Fibroblast of skin of right biceps (primary cell): ENCODE results near the gene TCF12.

Experiments
- DNase-seq: peaks from one replicate; pipeline ENCODE4 v3.0.0-alpha.2; 2013

TCF12 gene

DNA sequence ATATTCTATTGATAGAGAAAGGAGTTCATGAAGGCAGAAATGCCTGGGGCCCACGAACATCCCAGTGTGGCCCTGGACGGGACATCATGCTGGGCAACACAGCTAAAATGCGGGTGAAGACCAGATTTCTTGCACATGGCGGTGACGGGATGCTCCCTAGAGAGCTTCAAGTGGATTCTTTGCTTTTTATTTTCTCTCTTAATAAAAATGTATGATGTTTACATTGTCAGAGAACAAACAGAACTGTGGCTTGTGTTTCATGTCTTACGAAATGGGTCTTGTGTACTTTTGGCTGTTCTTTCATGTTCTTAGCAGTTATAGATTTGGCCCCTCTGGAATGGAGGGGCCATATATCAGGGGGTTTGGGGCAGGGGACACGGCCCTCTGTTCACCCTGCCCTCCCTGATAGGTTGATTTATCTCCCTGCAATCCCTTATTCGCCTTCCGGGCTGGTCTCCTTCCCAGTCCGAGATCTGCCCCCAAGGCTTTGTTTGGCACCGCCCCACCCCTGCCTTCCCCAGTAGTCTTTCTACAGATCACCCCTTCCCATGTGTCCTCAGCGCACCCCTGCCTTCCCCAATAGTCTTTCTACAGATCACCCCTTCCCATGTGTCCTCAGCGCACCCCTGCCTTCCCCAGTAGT lies 389.2 kb downstream of the TCF12 start:
- DNase-seq: no peak

DNA sequence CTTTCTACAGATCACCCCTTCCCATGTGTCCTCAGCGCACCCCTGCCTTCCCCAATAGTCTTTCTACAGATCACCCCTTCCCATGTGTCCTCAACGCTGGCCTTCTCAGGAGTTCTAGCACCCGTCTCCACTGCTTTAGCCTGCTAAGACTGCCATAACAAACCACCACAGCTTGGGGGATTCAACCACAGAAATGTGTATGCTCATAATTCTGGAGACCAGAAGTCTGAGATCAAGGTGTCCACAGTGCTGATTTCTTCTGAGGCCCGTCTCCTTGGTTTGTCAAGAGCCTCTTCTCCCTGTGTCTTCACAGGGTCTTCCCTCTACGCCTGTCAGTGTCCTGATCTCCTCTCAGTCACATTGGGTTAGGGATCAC lies 389.7 kb downstream of the TCF12 start:
- no peak for DNase-seq

DNA sequence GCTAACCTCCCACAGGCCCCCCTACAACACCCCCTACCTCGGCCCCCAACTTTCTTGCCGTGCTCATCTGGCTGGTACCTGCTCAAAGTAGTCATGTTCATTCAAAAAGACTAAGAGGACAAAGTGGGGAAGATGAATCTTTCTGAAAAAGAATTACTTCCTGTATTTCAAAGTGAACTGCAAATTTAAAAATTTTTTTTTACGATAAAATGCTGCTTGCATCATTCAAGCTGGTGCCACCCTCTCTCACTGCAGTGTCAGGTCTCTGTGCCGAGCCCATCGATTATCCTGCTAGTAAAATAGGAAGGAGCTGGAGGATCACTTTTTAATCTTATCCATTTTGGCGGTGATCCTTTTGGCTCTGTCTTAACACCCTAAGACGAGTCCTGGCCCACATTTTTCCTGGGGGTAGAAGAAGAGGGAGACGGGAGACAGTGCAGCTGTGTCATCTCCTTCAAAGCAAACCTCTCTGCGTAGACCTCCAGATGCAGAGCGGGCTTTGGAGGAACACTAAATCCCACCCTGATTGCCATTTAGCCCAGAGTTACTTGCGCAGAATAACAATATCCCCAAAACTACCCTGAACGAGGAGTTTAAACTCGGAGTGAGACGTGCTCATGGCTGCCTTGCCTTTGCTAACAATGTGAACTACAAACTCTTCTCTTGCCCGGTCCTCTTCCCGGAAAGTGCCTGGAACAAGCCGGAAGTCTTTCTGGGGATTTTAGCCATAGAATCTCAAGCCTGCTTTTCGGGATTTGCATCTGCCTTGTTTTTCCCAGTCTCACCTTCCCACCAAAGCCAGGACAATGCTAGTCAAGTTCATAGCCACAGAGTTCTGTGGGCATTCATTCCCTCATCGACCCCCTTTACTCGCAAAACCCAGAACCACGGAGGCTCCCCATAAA lies 391.7 kb downstream of the TCF12 start:
- no peak for DNase-seq

DNA sequence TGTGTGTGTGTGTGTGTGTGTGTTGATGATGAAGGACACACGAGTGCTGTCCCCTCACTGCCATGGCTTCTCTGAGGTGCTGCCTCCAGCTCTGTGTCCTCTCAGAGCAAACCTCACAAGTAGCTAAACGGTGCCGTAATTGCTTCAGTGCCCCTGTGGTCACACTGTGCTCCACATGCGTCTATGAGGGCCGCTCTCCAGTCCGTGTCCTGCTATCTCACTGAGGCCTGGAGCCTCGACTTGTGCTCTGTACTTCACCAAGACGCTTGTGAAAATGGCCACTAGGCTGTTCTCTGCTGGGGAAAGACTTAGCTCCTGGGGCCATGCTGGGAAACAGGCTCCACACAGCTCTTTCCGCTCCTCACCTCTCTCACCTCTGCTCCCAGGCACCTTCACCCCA lies 392.4 kb downstream of the TCF12 start:
- no peak for DNase-seq

DNA sequence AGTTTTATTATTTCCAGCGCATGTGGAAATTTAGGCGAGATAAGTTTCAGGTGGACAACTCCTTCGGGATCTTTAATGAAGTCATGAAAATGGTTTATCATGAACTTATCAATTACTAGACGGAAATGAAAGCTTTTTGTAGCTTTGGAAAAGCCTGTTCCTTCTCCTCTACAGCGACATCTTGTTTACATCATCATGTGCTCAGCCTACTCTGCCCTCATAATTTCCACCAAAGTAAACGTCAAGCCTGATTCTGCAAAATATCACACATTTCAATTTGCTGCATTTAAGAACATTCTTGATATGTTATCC lies 393.5 kb downstream of the TCF12 start:
- no peak for DNase-seq

DNA sequence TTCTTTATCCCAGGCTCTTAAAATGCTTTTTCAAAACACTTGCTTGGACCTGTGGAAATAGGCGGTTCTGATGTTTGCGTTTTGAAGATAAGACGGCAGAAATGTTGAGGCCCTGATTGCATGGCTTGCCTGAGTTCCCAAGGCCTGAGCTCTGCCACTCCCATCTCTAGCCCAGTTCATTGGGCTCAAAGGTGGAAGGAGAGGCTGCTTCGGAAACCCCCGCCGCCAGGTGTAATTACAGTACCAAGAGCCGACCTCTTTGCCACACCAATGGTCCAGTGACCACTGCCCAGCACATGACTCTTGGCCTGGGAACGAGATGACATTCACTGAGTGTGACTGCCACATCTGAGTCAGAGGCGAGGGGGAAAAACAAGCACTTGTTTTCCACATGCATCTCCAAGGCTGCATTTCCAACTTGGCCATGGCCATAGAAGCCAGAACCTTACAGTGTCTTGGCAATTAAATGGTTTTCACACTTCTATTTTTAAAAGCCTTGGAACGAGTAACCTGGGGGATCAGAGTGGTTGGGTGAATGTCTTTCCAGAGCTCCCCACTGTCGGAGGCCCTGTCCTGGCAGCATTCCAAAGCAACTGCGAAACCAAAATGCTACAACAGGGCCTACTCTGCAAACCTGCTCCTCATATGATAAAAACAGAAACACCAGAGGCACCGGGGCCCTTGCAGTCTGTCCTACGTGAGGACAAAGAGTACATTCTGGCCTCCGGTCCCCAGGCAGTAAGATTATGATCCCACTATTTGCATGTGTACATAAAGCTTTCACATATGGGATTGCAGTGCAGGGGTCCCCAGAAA lies 394.1 kb downstream of the TCF12 start:
- no peak for DNase-seq

DNA sequence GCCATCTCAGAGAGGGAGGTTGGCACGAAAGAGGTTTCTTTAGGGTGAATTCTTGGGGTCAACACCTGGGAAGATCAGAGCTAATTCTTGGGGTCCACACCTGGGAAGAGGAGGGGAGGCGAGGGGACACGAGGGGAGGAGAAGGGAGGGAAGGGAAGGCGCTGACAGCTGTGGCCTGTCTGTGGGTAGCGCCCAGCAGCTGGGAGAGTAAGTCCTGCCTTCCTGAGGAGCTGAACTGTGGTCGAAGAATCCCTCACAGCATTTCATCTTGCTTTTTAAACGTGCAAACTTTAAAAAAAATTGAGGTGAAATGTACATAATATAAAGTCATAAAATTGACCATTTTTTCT lies 394.7 kb downstream of the TCF12 start:
- DNase-seq: no peak

DNA sequence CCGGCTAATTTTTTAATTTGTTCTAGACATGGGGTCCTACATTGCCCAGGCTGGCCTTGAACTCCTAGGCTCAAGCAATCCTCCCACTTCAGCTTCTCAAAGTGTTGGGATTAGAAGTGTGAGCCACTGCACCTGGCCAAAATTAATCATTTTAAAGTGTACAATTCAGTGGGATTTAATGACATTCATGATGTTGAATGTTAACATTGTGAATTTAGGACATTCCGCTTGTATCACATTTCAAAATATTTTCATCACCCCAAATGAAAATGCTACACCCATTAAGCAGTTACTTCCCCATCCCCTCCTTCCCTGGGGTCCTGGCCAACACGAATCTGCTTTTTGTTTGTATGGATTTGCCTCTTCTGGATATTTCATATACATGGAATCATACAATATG lies 395.8 kb downstream of the TCF12 start:
- no peak for DNase-seq

DNA sequence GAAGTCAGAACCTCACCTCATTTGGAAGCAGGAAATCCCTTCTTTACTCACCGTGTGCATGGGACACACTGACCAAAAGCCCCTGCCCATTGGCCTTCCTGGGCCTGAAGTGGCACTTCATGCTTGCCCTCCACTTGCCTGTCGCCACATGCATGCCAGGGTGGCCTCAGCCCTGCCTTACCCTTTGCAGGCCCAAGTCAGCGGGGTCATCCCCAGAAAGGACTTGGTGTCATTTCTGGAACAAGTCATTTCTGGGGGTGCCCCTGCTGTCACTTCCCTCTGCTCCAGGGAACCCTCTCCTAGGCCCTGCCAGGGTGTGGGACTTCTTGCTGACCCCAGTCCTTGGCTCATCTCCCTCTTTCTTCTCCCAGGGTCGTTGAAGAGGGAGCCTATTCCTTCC lies 398.0 kb downstream of the TCF12 start:
- no peak for DNase-seq

DNA sequence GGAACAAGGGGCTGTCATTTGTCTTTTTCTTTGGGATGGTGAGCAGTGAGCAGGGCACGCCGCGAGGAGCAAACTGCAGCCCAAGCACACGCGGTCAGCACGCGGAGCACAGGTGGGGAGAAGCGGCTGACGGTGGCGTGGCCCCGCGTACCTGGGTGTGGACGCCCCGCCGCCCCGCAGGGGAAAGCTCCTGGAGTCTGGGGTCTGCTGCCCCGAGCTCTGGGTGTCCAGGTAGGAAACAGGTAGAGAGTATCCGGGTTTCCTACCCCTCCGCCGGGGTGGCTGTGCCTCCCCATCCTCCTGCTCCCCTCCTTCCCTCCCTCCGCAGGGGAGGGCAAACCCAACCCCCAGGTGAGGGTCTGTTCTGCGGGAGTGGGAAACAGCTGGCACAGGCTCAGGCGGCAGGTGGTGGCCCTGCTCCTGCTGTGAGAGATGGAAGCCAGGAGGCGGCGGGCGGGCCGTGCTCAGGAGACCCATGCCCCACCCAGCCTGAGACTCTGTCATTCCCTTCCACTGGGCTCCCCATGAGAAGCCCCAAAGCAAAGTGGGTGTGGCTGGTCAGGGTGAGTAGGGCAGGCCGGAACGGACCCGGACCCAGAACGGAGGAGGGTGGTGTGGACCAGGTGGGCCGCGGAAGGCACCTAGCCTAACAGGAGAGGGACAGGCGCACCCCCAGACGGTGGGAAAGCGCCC lies 400.9 kb downstream of the TCF12 start:
- no peak for DNase-seq

DNA sequence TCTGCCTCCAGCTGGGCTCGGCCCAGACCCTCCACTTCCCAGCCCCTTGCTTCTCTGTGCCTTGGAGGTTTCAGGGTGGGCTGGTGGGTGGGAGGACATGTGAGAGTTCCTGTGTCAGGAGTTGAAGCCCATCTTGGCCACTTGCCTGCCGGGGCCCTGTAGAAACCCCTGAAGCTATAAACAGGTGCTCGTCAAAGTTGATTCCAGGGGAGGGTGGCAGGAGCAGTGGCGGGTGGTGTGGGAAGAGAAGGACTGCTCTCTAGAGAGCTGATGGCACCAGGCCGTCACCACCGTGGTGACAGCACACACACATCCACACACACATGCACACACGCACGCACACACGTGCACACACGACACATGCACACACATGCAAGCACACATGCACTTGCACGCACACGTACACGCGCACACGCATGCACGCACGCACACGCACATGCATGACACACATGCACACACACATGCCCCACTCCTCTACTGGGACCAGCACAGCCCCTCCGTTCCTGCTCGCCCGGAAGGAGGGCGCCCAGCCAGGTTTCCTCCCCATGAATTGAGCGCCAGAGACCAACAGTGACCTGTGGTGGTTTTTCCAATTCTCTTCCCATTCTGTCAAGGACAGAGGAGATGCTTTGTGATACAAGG lies 401.6 kb downstream of the TCF12 start:
- no peak for DNase-seq

DNA sequence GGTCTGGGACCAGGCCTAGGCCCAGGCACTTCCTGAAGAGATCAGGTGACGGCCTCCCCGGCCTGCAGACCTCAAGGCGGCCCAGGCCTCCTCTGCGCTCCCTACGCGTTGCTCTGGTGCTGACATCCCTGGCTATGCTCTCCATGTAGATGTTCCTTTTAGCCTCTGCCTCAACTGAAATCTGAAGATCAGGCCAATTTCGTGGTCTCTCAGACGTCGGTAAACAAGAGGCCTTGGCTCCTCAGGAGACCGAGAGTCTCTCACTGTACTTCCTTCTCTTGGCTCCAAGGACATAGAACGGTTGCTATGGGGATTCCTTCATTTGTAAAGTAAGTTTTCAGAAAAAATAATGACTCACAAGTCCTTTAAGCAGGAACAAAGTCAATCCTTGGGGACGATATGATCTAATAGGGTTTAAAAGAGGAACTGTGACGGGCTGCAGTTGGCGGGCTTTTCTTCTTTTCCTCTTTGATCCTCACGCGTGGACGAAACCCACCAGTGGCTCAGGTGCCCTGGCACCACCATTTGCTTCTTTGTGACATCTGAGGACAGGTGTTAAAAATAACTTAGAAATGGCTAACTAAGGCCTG lies 402.3 kb downstream of the TCF12 start:
- DNase-seq: peak; percentile 55

DNA sequence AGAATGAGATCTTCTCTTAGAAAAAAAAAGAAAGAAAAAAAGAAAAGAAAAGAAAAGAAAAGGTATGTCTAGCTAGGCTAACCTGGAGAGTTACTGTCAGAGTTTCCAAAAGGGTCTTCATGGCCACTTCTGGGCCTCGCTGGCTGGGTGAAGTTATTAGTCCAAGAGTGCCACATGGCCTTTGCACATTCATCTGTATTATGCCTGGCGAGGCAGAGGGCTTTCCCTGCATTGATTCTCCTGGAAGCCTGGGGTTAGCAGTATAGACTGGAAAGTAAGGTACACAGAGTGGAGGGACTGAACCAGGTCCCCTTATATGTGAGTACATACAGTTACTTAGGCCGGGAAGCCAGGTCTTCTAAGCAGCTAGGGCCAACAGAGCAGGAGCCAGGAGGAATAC lies 403.0 kb downstream of the TCF12 start:
- no peak for DNase-seq

DNA sequence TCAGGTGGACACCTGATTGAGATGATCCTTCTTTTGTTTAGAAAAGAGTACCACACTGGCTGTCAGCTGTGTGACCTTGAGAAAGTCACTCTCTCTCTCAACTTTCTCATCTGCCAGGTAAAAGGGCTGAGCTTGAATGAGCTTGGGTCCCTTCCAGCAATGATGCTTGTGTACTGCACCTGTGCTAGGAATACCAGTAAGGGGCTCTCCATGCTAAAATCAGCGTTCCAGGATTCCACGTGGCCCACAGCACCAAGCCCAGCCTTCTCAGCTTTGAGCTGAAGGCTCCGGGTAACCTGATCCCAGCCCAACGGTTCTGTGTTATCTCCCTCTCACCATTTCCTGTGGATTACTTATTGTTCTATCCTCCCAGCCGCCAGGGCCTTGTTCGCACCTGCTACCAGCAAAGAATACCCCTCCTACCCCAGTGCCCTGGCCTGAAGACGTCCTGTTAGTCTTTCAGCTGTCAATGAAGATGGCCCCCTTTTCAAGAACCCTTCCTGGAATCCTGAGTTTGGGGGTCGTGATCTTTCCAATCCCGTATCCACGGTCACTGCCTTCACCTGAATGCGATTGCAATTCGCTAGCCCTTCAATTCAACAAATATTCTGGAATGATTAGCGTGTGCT lies 403.6 kb downstream of the TCF12 start:
- no peak for DNase-seq

DNA sequence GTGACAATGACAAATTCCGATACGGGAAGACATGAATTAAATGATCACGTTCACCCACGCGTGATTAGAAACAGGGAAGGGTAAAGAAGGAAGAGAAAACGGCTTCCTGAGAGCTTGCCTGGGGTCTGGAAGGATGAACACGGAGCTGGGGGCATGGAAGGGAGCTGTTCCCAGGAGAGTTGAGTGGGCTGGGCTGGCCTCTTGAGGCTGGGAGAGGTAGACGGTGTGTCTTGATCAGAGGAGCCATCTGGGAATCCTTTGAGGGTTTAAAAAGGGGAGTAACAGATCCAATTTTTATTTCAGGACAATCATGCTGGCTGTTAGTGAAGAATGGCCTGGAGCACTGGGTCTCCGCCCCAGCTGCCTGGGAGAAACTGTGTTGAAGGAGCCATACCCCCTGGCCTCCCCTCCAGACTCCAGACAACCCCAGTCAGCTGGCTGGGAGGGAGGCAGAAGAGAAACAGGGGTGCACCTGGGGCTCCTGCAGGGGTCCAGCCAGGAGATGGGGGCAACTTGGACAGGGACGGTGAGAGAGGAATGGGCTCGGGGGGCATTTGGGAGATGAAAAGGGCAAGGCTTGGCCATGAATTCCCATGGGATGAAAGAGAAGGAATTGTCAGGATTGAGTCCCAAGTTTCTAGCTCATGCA lies 404.3 kb downstream of the TCF12 start:
- DNase-seq: no peak

DNA sequence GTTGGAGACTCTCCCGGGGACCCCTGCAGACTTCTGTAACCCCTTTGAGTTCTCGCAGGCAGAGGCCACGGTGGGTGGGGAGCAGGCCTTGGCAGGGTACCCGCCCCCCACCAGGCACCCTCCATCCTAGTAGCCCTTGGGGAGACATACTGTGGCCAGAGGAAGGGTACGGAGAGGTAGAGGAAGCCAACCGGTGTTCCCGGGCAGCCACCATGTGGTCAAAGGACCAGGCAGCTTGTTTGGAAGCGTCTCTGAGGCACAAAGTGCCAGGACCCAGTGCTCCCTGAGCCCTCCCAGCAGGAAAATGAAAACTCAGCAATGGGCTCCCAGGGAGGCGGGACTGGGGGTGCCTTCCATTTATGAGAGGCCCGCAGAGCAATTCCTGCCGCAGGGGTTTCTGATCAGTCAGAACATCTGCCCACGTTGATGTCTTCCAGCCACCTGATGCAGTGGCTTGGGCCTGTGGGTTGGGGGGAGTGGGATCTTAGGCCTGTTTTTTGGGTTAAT lies 404.9 kb downstream of the TCF12 start:
- no peak for DNase-seq

DNA sequence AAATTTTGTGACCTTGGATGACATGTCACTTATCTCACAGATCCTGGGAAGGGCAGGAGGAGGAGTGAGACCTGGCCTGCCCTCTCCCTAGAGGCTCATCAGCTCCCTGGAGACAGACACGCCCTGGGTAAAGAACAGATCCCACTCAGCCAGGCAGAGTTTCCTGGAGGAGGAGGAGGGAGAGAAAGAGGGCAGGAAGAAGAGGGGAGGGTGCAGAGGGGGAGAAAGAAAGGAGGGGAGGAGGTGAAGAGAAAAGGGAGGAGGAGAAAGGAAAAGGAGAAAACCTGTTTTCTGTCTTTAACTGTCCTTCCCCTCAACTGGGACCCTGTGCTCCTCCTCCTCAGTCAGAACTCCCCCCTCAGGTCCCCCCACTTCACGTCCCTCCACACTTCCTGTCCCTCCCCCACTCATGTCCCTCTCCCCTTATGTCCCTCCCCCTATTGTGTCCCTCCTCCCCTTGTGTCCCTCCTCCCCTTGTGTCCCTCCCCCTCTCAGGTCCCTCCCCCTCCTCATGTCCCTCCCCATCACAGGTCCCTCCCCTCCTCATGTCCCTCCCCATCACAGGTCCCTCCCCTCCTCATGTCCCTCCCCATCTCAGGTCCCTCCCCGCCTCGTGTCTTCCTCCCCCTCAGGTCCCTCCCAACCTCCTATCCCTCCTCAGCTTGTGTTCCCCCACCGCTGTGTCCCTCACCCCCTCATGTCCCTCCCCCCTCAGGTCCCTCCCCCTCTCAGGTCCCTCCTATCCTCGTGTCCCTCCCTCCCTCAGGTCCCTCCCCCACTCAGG lies 405.6 kb downstream of the TCF12 start:
- peak; percentile 52 for DNase-seq

DNA sequence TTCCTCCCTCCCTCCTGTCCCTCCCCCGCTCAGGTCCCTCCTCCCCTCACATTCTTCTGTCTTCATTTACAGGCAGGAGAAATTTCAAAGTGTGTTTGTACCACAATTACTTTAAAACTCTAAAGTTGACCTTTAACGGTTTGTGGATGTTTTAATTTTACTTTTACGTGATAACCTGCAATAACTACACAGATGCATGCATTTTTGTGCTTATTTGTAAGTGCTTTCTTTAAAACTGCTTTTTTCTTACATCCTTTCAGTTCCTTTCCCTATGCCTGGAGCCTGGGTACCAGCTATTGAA lies 406.1 kb downstream of the TCF12 start:
- no peak for DNase-seq

DNA sequence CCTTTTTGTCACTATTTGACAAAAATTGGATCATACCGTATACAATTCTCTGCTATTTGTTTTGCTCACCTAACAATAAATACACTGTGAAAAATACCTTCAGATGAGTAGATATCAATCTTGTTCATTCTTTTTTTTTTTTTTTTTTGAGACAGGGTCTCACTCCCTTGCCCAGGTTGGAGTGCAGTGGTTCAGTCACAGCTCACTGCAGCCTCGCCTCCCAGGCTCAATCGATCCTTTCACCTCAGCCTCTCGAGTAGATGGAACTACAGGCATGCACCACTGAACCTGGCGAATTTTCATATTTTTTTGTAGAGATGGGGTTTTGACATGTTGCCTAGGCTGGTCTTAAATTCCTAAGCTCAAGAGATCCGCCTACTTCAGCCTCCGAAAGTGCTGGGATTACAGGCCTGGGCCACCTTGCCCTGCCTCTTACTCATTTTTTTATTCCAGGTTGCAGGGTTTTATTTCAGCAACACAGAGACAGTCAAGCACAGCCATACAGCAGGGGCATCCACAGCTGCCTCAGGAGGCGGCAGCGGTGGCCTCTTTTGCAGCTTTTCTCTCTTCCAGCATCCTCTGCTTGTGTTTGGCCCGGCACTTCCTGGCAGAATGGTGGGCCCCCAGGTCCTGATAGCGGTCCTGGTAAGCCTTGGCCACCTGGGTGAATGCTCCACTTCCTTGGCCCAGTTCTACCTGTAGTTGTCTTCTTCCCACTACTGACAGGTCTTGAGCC lies 406.7 kb downstream of the TCF12 start:
- DNase-seq: no peak

DNA sequence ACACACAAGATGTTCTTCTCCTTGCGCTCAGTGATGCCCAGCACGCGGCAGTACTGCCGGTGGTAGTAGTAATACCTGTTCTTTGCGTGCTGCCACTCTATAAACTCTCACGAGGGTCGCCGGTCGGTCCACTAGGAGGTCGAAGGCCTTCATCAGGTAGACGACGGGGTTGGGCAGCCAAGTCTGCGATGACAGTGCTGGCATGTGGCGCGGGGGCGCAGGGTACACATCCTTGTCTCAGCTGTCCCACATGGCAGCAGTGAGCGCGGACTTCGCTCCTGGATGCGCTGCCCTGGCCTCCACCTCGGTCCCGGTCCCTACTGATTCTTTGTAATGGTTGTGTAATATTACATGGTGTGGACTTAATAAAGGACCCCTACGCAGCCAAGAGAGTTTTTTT lies 407.8 kb downstream of the TCF12 start:
- DNase-seq: no peak
